ENCODE data around the gene NDC1.

Gene NDC1

DNA sequence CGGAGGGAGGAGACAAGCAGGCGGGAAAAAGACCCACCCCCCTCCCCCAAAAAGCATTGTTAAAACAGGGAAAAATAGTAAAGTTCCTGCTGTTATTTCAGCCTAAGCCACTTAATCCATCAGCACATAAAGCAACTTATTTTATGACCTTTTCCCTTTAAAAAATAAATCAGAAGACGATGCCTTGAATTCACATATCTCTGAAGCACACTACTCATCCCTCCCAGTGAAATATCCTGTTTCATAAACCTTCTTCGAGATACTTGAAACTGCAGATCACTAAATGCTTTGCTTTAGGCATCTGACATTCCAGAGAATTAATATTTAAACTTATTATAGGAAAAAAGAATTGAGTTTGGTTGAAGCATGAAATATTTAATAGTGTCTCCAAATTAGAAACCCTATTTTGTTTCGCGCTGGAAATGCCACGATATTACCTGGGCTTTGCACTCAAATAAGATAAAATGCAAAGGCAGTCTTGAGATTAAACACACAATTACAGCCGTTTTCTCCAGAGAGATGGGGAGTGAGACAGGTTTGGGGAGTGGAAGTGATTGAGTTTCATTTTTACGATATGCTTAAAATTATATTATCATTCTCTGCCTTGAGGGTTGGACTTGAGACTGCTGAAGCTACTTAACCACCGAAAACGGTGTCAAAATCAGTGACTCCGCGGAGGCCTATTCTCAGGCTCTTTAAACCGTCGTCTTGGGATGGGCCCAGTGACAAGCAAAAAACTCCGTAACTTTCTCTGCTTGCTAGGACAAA, 108.5 kb downstream of the NDC1 start:
- no peak for DNase-seq

GRCh38 chr1:53728702-53729455, 109.2 kb downstream of the NDC1 start:
- no peak for DNase-seq

DNA sequence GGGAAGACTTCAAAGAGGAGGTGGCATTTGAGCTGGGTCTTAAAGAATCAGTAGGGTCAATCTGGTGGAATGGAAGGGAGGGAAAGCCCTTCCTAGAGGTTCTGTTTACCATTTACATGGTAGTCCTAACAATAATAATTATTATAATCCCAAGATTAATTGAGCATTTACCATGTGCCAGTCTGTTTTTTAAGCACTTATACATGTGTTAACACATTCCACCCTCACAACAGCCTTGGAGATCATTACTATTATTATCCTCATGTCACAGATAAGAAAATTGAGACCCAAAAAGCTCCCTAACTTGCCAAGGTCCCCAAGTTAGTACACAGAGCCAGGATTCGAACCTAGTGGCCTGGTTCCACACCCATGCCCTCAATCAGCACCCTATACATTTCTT, 109.9 kb downstream of the NDC1 start:
- no peak for DNase-seq

DNA sequence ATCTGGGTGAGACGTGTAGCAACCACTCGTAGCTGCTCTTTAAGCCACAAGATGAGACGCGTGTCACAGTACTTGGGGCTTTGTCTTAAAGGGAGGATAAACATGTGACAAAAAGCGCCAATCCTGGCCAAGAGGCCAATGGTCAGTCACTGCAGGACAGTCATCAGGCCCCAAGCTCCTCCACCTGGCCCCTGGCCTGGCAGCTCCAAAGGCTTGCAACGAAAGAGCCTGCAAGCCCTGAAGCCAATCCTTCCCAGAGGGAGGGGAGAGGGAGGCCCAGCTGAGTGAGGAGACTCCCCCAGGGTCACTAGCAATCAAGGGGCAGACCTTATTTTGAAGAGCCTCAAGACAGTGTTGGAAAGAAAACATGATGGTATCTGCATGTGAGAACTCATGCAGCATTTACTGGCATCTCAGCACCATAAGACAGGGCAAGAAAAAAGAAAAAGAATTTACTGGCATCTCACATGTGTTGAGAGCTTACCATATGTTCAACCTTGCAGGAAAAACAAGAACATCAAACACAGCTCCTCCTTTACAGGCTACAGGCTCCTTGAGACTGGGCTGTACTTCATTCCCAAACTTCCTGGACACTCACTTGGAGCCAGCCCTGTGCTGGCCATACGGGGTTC, 110.5 kb downstream of the NDC1 start:
- DNase-seq: no peak

- no peak for DNase-seq
Measured at GRCh38 chr1:53726009-53726600, 112.0 kb downstream of the NDC1 start.

- peak in 1 of 2 experiments; percentile 3 for DNase-seq
Measured at GRCh38 chr1:53725238-53725689, 112.8 kb downstream of the NDC1 start.

DNA sequence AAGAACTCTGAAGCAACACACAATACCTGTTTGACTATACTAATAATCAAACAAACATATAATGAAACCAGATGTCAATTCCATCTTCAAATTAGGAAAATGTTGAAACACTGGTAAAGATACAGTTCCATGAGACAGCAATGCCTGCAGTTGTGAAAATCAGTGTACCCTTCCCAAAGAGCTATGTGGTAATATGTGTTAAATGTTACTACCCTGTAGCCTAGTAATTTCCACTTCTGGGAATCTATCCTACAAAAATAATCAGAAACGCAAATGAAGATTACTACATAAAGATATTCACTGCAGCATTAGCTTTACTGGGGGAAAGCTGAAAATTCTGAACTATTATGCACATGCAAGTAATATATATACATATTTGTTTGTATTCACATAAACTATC, 116.1 kb downstream of the NDC1 start:
- DNase-seq: no peak

DNA sequence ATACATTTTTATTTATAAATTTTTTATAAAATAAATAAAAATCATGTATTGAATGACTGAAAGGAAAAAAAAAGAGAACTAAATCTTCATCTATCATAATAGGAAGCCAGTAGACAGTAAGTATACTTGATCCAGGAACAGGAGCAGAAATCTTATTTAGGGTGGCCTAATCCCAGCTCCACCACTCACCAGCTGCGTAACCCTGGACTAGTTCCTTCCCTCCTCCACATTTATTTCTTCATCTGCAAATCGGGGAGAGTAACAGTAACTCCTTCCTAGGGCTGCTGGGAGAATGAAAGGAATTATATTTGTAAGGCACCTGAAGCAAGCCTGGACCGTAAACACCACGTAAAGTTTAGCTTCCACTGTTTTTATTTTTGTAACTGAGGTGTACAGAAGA, 117.0 kb downstream of the NDC1 start:
- no peak for DNase-seq

DNA sequence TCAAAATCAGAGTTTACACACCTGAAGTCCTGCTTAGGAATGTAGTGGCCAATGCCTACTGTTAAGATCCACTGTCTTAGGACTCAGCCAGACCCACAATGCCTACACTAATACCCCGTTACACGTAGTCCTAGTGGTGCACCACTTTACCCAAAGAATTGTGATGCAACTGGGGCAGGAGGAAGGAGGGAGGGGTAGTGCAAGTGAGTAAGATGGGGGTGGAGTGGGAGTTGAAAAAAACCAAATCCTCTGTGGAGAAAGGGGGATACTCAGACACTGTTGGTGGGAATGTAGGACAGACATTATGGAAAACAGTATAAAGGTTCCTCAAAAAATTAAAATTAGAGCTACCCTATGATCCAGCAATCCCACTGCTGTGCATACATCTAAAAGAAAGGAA, 118.6 kb downstream of the NDC1 start:
- DNase-seq: no peak

DNA sequence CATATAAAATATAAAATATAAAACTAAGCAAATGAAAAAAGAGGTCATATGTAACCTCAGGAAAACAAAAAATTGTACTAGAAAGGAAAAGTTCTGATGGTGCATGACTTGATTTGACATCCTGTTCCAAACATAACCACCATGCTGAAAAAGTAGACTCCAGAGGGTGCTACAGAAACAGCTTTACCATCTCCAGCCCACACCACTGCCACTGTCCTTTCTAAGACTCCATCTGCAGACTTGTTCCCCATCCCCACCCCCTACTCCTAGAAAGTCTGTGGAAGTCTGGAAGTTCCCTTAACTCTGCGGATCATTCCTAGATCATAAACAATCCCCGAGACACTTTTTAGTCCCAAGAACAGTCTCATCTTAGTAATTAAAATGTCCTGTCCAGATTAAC, 119.7 kb downstream of the NDC1 start:
- no peak for DNase-seq

DNA sequence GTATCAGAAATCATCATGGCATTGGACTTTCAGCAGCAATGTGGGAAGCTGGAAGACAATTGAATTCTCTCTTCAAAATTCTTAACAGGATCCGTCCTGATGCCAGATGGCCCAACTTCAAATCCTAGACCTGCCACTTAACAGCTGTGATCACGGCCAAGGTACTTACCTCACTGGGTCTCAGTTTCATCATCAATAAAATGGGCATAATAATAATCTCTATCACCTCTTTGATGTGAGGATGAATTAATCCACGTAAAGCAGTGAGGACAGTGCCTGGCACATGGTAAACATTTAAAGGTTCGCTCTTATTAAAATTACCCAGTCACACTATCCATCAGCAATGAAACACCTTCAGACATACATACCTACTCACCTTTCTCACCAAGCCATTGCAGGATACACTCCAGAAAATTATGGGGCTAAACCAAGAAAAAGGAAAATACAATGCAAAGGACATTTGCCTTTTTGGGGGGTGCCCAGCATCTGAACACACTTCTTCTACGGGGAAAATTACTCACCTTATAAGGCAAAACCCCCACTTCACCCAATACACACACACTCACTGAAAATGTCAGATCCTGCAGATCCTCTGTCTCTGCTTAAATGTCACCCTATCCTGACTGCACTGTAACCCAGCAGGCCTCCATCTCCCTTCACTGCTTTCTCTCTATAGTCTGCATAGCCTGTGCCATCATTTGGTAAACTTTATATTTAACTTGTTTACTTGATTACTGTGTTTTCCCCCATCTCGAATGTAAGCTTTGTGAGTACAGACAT, 120.9 kb downstream of the NDC1 start:
- DNase-seq: no peak

- no peak for DNase-seq
Measured at GRCh38 chr1:53716150-53716549, 121.9 kb downstream of the NDC1 start.

DNA sequence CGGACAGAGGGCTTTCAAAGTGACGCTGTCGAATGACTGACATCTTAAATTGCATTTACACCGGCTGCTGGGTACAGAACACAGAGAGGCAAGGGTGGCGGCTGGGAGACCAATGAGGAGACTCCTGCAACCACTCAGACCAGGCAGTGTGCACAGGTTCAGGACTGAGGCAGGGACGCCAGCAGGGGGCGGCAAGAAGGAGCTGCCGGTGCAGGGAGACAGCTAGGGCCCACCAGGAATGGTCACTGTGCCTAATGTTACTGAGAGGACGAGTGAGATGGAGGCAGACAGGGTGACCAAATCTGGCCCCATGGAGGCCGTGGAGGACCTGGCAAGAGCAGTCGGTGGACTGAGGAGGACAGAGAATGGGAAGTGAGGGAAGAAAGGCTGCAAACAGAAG, 122.6 kb downstream of the NDC1 start:
- DNase-seq: peak; percentile 23 to 29

All from activated CD4-positive, alpha-beta T cell treated with anti-CD3 and anti-CD28 coated beads, Interleukin-2, amount 50 U/mL, for 48 hours (primary cell).